ENCODE measurements around the gene ZBTB11.
"Not testable (repeated sequence)": the region's sequence is repeated elsewhere in the genome, so short reads cannot be mapped to it uniquely, and the experiment has no call there.

The ZBTB11 gene

DNA sequence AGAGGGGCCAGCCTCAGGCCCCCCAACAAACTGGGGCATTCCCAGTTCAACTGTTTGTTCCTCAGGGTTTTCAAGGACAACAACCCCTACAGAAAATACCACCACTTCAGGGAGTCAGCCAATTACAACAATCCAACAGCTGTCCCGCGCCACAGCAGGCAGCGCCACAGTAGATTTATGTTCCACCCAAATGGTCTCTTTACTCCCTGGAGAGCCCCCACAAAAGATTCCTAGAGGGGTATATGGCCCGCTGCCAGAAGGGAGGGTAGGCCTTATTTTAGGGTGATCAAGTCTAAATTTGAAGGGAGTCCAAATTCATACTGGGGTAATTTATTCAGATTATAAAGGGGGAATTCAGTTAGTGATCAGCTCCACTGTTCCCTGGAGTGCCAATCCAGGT lies 17.9 kb upstream of the ZBTB11 start:
- DNase-seq: not testable (repeated sequence)
- intact Hi-C loops (cut with DNase I): loop anchor here (5.0 kb wide), 1 partner anchor 532 kb away; no protein-coding TSS in a partner anchor

DNA sequence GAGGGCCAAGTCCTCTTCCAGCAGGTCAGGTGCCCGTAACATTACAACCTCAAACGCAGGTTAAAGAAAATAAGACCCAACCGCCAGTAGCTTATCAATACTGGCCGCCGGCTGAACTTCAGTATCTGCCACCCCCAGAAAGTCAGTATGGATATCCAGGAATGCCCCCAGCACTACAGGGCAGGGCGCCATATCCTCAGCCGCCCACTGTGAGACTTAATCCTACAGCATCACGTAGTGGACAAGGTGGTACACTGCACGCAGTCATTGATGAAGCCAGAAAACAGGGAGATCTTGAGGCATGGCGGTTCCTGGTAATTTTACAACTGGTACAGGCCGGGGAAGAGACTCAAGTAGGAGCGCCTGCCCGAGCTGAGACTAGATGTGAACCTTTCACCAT lies 16.6 kb upstream of the ZBTB11 start:
- intact Hi-C loops (cut with DNase I); DNase-seq: not testable (repeated sequence)

DNA sequence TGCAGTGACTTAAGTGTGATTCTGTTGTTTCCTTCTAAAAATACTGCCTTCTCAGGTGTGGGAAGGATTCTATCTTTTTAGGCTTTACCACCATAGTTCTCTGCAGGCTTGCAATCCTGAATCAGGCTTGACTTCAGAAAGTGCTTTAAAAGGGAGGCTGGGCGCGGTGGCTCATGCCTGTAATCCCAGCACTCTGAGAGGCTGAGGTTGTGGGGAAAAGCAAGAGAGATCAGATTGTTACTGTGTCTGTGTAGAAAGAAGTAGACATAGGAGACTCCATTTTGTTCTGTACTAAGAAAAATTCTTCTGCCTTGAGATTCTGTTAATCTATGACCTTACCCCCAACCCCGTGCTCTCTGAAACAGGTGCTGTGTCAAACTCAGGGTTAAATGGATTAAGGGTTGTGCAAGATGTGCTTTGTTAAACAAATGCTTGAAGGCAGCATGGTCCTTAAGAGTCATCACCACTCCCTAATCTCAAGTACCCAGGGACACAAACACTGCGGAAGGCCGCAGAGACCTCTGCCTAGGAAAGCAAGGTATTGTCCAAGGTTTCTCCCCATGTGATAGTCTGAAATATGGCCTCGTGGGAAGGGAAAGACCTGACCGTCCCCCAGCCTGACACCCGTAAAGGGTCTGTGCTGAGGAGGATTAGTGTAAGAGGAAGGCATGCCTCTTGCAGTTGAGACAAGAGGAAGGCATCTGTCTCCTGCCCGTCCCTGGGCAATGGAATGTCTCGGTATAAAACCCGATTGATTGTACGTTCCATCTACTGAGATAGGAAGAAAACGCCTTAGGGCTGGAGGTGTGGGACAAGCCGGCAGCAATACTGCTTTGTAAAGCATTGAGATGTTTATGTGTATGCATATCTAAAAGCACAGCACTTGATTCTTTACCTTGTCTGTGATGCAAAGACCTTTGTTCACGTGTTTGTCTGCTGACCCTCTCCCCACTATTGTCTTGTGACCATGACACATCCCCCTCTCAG lies 15.0 kb upstream of the ZBTB11 start:
- DNase-seq; intact Hi-C loops (cut with DNase I): not testable (repeated sequence)

DNA sequence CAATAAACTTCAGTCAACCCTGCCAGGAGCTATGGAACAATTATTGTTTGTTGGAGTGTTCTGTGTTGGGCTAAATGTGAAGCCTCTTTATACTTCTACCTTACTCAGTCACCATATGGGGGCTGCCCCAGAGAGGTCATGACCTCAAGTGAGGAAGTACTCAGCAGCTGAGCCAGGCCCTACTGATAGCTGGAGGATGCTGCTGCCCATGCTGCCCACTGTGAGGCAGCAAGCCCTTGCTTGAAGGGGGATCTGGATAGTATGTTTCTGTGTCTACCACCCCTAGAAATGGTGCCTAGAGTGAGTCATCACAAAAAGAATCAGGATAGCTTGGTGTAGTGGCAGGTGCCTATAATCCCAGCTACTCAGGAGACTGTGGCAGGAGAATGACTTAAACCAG lies 14.0 kb upstream of the ZBTB11 start:
- intact Hi-C loops (cut with DNase I): no loop called here
- DNase-seq: no peak

DNA sequence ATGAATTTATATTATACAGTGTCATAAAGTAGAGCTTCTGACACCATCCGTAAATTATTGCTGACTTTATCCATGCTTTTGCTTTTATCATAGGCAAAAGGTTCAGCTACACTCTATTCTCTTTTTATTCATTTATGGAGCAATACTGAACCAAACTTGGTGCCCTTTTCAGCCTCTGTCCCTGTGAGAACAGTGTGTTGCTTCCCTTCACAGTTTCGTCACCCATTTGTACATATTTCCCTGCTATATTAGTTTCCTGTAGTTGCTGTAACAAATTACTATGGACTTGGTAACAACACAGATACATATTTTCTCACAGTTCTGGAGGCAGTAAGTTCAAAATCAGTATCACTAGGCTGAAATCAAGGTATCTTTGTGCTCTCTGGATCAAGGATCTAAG lies 12.4 kb upstream of the ZBTB11 start:
- no peak for DNase-seq
- intact Hi-C loops (cut with DNase I): loop anchor here (5.0 kb wide), 1 partner anchor 88 kb away; the partner anchor contains the start of gene NXPE3

DNA sequence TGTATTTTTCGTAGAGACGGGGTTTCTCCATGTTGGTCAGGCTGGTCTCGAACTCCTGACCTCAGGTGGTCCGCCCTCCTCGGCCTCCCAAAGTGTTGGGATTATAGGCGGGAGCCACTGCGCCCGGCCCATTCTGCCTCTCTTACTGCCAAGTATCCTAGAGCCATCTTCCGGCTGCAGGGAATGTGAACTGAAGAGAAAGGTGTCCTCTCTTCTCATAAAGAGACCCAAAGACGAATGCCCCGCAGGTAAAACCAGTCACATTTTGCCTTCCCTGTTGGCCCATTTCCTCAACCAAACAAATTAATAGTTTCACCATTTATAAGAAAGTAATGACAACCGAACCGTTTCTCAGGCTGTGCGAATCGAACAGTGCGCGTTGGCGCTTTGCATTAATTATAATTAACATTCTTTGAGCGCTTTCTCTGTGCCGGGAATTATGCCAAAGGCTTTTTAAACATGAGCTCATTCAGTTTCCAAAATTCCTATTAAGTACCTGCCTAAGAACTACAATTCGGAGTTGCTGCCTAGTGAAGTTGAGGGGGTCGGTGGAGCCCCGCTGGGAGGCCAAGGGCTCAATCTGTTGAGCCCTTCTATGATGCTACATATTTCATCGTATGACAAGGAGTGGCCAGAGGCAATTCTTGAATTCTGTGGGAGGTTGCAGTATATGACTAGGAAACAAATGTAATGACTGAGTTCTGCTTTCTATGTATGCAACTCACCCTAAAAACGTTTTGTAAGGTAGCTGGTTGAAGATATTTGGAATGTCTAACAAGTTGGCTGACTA lies 10.4 kb upstream of the ZBTB11 start:
- intact Hi-C loops (cut with DNase I): loop anchor here (5.0 kb wide), 1 partner anchor 90 kb away; the partner anchor contains the start of gene NXPE3
- peak in 2 of 10 donors; percentile 75 to 86 for DNase-seq

DNA sequence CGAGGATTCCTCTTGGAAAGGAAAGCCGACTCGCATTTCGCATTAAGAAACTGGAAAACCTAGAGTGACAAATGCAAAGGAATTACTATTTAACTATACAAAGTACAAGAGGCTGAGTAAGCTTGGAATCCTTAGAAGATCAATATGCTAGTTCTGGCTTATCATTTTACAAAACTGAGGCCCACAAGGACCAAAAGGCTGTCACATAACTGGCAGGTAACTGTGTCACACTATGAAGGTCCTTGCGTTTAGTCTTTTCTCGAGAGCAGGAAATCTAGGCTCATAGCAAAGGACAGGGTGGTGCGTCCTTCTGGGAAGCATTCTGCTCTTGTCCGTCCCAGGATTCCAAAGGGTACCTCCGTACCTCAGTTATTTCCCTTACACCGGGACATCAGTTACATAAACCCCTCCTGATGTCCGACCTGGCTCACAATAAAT lies 9.0 kb upstream of the ZBTB11 start:
- DNase-seq: no peak
- intact Hi-C loops (cut with DNase I): loop anchor here (1.0 to 5.0 kb wide), 2 partner anchors 9 to 91 kb away; partner anchors contain the start of genes NXPE3 and ZBTB11

DNA sequence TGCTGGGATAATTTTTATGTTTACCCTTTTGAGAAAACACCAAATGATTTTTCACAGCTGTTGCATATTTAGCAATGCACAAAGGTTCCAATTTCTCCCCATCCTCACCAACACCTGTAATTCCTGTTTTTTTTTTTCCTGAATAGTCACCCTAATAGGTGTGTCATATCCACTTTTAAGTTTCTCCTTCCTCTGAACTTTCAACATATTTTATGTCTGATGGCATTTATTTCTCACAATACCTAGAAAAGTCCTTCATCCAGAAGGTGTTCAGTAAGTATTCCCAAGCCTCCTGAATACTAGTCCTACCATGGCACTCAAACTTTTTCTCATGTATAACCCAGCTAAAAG lies 8.1 kb upstream of the ZBTB11 start:
- no peak for DNase-seq
- intact Hi-C loops (cut with DNase I): loop anchor here (5.0 kb wide), 1 partner anchor 92 kb away; the partner anchor contains the start of gene NXPE3

DNA sequence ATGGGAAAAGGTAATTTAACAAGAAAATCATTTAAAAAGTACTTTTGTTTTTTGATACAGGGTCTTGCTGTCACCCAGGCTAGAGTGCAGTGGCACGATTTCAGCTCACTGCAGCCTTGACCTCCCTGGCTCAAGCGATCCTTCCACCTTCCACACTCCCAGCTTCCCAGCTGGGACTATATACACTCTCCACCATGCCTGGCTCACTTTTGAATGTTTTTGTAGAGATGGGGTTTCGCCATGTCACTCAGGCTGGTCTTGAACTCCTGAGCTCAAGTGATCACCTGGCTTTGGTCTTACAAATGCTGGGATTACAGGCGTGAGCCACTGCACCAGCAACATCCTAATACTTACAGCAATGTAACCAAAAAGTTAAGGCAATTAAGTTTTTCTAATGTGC lies 3.5 kb upstream of the ZBTB11 start:
- no peak for DNase-seq
- intact Hi-C loops (cut with DNase I): no loop called here

DNA sequence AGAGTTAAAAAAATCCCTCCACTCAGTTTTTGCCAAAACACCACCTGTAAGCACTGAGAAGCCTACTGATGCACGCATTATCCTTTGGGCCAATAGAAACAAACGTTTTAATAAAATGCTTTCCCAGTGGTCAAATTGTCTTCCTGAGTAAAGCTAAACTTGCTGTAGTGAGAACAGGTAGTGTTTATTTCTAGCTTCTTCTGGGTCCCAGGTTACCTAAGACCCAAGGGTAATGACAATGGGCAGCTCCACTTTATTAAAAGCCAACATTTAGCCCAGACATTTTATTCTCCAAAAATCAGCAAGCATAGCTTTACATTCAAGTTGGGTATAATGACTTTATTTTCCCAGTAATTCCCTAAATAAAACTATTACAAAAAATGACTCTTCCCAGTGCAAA lies 1.9 kb upstream of the ZBTB11 start:
- intact Hi-C loops (cut with DNase I): loop anchor here (5.0 kb wide), 1 partner anchor 107 kb away; the partner anchor contains the start of gene PCNP
- not testable (repeated sequence) for DNase-seq

DNA sequence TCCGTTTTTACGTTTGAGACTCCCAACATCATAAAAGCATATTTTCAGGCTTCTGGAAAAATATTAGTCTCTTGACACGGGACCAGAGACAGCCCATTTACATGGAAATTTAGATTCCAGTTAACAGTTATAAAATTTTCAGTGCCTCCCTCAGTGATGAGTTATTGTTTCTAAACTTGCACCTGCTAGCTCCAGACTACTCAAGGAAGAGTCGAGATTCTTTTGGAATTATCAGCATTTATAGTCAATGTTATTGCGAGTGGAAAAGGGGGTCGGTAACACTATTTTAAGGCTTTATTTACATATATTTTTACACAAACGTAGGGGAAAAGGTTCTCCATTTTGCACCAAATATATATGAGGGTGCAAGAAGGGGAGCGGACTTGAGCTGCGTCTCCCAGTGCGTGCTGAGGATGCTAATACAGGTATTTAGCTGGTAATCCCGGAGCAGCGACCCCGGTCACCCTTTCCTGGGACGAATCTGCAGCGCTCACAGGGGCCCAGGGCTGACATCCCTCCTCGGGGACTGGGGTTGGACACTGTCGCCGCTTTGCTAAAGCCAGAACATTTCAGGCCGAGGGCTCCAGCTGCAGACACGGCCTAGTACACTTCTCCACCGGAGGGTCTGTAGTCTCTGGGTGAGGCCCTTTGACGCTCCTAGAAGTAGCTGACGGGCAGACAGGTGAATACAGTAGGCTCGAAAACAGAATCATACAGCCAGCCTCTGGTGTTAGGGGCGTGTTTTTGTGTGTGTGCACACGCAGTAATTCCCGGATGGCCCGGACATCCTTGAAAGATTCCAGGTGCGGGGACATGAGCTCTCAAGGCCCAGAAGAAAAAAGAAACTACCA lies 729 bp upstream of the ZBTB11 start:
- intact Hi-C loops (cut with DNase I): loop anchor here (1.0 to 5.0 kb wide), 2 partner anchors 9 to 105 kb away; partner anchors contain the start of genes PCNP and RPL24
- DNase-seq: no peak

DNA sequence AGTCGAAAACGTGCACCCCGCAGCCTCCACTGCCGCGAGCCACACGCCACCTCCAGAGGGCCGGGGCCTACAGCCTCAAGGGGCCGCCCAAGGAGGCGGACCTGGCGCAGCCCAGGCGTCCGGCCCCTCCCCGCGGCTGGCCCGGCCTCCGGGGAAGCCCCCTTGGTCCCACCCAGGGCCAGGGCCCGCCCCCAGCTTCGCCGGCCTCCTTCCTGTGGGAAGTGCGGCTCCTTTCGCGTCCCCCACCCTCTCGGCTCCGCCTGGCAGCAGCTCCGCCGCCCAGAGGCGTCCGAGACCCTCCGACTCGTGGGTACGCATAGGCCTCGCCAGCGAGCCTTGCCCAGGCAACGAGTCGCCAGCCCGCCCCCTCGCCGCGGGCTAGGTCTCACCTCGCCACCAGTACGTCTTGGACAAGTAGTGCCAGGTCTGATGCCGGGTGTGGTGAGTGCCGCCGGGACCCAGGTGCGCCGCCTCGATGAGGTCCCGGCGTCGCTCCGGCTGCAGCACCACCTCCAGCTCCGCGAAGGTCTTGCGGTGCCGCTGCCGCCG lies 642 bp downstream of the ZBTB11 start:
- intact Hi-C loops (cut with DNase I): loop anchor here (5.0 kb wide), 1 partner anchor 104 kb away; the partner anchor contains the start of gene PCNP
- peak; percentile 67 to 98 (median 85) for DNase-seq

DNA sequence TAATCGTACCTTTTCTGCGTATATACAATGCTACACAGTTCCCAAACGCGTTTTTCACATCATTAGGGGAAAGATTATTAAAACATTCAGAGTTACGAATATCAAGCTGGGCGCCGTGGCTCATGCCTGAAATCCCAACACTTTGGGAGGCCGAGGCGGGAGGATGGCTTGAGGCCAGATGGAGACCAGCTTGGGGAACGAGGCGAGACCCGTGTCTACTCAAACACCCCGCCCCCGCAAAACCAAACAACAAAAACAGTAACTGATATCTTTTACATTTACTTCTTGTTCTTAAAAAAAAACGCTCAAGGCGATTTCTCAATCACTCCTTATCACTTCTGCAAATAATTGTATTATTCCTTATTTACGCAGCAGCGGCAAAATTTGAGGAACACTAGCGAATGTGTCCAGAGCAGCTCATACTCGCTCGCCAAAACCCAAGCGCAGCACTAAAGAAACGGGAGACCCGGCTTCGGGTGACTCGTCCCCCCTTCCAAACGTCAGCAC lies 1.2 kb downstream of the ZBTB11 start:
- DNase-seq: no peak
- intact Hi-C loops (cut with DNase I): loop anchor here (5.0 kb wide), 1 partner anchor 103 kb away; the partner anchor contains the start of gene PCNP

DNA sequence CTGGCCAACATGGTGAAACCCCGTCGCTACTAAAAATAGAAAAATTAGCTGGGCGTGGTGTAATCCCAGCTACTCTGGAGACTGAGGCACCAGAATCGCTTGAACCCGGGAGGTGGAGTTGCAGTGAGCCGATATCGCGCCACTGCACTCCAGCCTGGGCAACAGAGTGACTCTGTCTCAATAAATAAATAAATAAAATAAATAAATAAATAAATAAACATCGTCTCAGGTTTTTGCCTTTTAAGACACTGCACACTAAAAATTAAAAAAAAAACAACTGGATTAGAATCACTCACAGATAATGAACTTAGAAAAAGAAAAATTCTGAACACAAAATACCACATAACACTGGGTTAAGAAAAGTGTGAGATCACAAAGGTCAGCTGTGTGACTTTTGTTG lies 2.4 kb downstream of the ZBTB11 start:
- intact Hi-C loops (cut with DNase I): no loop called here
- DNase-seq: no peak

DNA sequence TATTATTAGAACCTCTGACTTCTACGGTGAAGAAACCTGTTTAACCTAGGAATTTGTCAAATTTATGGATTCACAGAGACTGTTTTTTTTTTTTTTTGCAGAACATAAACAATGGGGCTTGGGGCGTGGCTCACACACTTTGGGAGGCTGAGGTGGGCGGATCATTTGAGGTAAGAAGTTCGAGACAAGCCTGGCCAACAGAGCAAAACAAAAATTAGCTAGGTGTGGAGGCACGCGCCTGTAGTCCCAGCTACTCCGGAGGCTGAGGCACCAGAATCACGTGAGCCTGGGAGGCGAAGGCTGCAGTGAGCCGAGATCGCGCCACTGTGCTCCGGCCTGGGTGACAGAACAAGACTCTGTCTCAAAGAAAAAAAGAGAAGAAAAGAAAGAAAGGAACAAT lies 3.0 kb downstream of the ZBTB11 start:
- intact Hi-C loops (cut with DNase I): no loop called here
- DNase-seq: no peak

DNA sequence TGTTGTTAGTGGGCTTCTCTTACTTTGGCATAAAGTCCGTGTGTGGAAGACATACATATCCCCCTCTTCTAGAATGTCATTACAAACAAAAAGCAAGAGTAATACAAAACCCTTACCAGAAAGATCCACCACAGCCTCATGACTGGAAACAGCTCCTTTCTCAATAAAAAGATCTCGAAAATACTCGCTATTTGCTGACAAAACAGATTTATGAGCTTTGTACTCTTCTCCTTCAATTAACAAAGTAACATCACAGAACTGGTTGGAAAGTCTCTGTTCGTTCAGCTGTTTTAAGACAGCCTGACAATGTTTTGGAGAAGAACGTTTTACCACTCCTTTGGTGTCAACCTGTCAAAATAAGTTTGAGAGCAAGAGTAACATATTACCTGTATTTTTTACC lies 5.9 kb downstream of the ZBTB11 start:
- intact Hi-C loops (cut with DNase I): no loop called here
- DNase-seq: no peak

DNA sequence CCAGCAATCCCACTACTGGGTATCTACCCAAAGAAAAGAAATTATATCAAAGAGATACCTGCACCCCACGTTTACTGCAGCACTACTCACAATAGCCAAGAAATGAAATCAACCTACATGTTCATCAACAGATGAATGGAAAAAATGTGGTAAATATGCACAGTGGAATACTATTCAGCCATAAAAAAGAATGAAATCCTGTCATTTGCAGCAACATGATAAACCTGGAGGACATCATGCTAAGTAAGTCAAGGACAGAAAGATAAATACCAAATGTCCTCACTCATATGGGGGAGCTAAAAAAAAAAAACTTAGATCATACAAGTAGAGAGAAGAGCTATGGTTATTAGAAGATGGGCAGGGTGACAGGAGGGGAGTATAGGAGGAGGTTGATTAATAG lies 9.1 kb downstream of the ZBTB11 start:
- DNase-seq: no peak
- intact Hi-C loops (cut with DNase I): no loop called here

DNA sequence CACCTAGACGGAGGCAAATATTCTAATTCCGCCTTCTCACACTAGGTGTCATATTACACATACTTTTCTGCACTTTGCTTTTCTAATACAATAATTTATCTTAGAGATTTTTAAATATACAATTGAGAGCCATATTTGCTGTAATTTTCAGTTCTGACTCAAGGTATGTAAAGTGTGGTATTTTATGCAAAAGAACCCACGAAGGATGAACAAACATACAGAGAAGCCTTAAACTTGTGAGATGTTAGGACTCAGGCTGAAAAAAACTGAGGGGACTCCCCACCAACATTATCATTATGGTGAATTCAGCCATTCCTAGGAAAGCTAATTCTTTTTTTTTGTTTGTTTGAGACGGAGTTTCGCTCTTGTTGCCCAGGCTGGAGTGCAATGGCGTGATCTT lies 9.6 kb downstream of the ZBTB11 start:
- intact Hi-C loops (cut with DNase I): no loop called here
- DNase-seq: no peak

DNA sequence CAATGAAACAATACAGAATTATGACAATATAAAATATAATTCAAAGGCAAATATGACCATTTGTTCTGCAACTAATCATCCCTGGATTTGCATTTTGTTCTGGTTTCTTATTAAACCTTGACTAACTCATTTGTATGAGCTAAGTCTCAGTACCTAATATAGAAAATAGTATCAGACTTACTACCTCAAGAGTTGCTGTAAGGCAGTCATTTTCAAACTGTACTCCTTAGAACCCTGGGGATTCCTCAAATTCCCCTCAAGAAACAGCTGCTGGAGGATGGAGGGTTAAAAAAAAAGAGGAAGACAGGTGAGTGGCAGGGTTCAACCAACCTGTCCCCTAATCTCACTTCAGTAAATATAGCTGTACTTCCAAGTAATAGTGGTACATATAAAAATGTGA lies 11.1 kb downstream of the ZBTB11 start:
- intact Hi-C loops (cut with DNase I): no loop called here
- no peak for DNase-seq

Data from posterior cingulate gyrus (tissue), 11 donors.